Pulmonary artery endothelial cell (primary cell): ENCODE data around the gene SAMHD1. TPM values are rescaled to one million over a fixed set of nuclear protein-coding genes. Genes with fewer than 3 reads are reported as not detected.
"Not testable (repeated sequence)": the region's sequence is repeated elsewhere in the genome, so short reads cannot be mapped to it uniquely, and the experiment has no call there.

Experiments used
- DNase-seq: peaks from one replicate; pipeline ENCODE4 v3.0.0-alpha.2; 2011; ENCODE audit warnings: low read depth, low spot score
- total RNA-seq: library from RNA; depleted of rRNA; stranded (reverse); fragments of >200 nt; gene quantifications from 2 replicates; pipeline ENCODE4 v1.2.3, GENCODE V29; 2014

Gene SAMHD1
- total RNA-seq, 1 donor from 2014 or later: 19.9 TPM

GRCh38 chr20:36854348-36855240, 96.9 kb downstream of the SAMHD1 start:
- no peak for DNase-seq

GRCh38 chr20:36852187-36852586, 99.3 kb downstream of the SAMHD1 start:
- DNase-seq: no peak

GRCh38 chr20:36851490-36851889, 100.0 kb downstream of the SAMHD1 start:
- no peak for DNase-seq

- DNase-seq: no peak
Measured at GRCh38 chr20:36850759-36851158, 100.7 kb downstream of the SAMHD1 start.

GRCh38 chr20:36849333-36850065, 102.0 kb downstream of the SAMHD1 start:
- no peak for DNase-seq

GRCh38 chr20:36848677-36849076, 102.8 kb downstream of the SAMHD1 start:
- no peak for DNase-seq

- no peak for DNase-seq
Measured at GRCh38 chr20:36848078-36848660, 103.3 kb downstream of the SAMHD1 start.

GRCh38 chr20:36847710-36848040, 103.8 kb downstream of the SAMHD1 start:
- DNase-seq: no peak

GRCh38 chr20:36847009-36847709, 104.3 kb downstream of the SAMHD1 start:
- DNase-seq: no peak

GRCh38 chr20:36845288-36845971, 106.1 kb downstream of the SAMHD1 start:
- DNase-seq: no peak

GRCh38 chr20:36841030-36841429, 110.5 kb downstream of the SAMHD1 start:
- DNase-seq: not testable (repeated sequence)

Other genes with a start within 250 kb of the SAMHD1 start
- gene NDRG3, start 205.6 kb downstream of the SAMHD1 start, total RNA-seq: 18.2 and 21.4 TPM in 2 replicates
- 20.6 and 32.2 TPM in 2 replicates for gene DSN1, start 177.9 kb downstream of the SAMHD1 start, total RNA-seq
- not detected in 2 replicates for gene TLDC2, start 75.6 kb downstream of the SAMHD1 start, total RNA-seq
- gene RBL1, start 144.3 kb upstream of the SAMHD1 start, total RNA-seq: 13.1 and 14.3 TPM in 2 replicates
- gene RPN2, start 227.6 kb upstream of the SAMHD1 start, total RNA-seq: 200 and 269 TPM in 2 replicates
- 0.28 and 0.86 TPM in 2 replicates for gene MROH8, start 227.8 kb upstream of the SAMHD1 start, total RNA-seq